Nephron progenitor cell (in vitro differentiated cells): ENCODE results near the gene SKIDA1.

ENCODE experiments used
- DNase-seq: peaks from one replicate; pipeline ENCODE4 v3.0.0; 2021
- H3K27ac Mint-ChIP-seq: 2 replicates; pipeline ENCODE4 v1.8.0; 2021; ENCODE audit warnings: mild to moderate bottlenecking, moderate library complexity, mixed read lengths
- H3K27me3 Mint-ChIP-seq: 2 replicates; pipeline ENCODE4 v1.8.0; 2021; ENCODE audit warnings: mild to moderate bottlenecking, low read depth, mixed read lengths; ENCODE audit not compliant: poor library complexity
- H3K36me3 Mint-ChIP-seq: 2 replicates; pipeline ENCODE4 v1.8.0; 2021; ENCODE audit warnings: low read depth, mixed read lengths
- H3K4me1 Mint-ChIP-seq: 2 replicates; pipeline ENCODE4 v1.8.0; 2021; ENCODE audit warnings: mixed read lengths
- H3K4me3 Mint-ChIP-seq: 2 replicates; pipeline ENCODE4 v1.8.0; 2021; ENCODE audit warnings: mild to moderate bottlenecking, moderate library complexity, mixed read lengths
- H3K9me3 Mint-ChIP-seq: 2 replicates; pipeline ENCODE4 v1.8.0; 2021; ENCODE audit warnings: mild to moderate bottlenecking, moderate library complexity, mixed read lengths
- TF ChIP-seq, protein P1 (sequence below): fragments of 200-600 bp; sonication (generic); IDR thresholded peaks from 2 replicates; pipeline ENCODE4 v1.5.0; 2021; ENCODE audit warnings: antibody characterized with exemption

The SKIDA1 gene

DNA sequence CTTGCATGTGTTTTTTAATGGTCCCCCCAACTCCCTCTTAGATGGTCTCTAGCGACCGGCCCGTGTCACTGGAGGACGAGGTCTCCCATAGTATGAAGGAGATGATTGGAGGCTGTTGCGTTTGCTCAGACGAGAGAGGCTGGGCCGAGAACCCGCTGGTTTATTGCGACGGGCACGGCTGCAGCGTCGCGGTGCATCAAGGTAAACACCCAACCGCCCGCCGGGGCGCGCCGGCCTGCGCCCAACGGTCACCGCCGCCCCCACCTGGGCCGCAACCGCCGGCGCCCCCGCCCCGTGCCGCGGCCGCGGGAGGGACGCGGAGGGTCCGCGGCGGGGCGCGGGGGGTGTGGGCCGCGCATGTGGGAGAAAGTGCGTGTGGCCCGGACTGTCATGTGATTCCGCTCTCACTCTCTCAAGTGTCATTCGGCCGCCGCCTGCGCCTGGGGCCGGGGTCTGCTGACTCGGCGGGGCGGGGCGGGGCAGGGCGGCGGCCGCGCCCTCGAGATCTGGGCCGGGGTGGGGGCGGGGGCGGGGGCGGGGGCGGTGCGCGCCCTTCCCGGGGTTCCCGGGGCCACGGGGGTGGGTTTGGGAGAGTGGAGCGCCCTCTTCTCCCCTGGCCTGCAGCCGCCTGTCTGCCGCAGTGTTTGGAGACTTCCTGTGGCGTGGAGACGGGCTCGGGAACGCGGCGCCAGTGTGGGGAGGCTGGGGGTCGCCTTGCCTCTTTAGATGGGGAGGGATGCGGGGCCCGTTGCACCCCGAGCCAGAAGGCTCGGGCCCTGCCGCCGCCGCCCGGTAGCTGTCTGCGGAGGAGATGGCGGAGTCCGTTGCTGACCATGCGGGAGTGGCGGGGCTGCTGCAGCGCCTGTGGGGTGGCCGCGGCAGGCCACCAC, 9.4 kb upstream of the SKIDA1 start:
- Mint-ChIP-seq H3K27ac (peak overlapping the region; percentile 68), H3K4me3 (peak overlapping the region; percentile 87), H3K27me3 (peaks cover 3% of the 10 kb centered on the region), H3K4me1 (peaks cover 56% of the 10 kb centered on the region), H3K36me3 (peaks cover 16% of the 10 kb centered on the region), H3K9me3 (no peaks in the 10 kb centered on the region)
- peak; percentile 77 for DNase-seq
- TF ChIP-seq, protein P1, sequence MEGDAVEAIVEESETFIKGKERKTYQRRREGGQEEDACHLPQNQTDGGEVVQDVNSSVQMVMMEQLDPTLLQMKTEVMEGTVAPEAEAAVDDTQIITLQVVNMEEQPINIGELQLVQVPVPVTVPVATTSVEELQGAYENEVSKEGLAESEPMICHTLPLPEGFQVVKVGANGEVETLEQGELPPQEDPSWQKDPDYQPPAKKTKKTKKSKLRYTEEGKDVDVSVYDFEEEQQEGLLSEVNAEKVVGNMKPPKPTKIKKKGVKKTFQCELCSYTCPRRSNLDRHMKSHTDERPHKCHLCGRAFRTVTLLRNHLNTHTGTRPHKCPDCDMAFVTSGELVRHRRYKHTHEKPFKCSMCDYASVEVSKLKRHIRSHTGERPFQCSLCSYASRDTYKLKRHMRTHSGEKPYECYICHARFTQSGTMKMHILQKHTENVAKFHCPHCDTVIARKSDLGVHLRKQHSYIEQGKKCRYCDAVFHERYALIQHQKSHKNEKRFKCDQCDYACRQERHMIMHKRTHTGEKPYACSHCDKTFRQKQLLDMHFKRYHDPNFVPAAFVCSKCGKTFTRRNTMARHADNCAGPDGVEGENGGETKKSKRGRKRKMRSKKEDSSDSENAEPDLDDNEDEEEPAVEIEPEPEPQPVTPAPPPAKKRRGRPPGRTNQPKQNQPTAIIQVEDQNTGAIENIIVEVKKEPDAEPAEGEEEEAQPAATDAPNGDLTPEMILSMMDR, result no peak

DNA sequence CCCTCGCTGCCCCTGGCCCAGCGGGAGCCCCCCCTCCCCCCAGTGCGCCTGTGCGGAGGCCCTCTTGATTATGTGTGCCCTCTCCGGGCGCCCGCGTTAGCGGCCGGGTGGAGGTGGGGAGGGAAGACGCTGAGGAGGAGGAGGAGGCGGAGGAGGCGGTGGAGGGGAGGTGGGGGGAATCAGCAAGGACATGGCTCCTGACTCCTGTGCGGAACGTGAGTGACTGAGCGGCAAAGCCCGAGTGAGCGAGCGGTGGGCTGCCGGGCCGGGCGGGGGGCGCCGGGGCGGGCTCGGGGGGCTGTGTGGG, 8.8 kb upstream of the SKIDA1 start:
- DNase-seq, result no peak
- Mint-ChIP-seq H3K9me3 (no peaks in the 10 kb centered on the region), H3K36me3 (peaks cover 16% of the 10 kb centered on the region), H3K27me3 (no peaks in the 10 kb centered on the region), H3K27ac (peak overlapping the region; percentile 68), H3K4me3 (peak overlapping the region; percentile 87), H3K4me1 (peaks cover 61% of the 10 kb centered on the region)
- TF ChIP-seq, protein P1, result no peak

DNA sequence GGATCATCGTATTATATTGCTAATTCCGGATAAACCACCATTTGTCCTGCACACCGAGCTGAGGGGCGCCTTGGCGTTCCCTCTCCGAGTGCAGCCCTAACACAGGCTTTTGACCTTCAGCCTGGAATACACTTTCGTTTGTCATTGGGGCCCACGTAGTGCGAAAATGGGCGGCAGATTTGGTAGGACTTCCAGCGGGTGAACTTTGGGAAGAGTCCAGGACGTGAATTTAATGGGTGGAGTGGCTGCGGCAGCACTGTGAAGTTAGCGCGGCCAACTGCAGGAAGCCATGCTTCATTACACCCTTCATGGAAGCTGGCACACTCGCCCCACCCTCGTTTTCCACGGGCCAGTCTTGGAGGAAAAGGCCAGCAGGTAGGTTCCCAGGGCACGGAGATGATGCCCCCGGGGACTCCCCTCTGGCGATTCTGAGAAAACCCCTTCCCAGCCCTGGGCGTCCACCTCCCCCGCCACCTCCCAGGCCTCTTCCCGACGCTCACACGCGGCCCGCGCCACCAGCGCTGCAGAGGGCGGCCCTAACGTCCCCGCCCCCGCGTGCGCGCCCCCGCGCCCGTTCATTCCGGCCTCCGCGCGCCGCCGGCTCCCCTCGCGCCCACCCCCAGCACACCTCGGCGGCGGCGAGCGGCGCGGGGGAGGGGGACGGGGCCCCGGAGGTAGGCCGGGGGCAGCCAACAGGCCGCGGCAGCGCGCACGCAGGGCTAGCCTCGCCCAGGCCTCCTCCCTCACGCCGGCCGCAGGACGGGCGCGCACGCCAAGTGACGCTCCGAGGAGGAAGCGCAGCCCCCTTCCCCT, 8.2 kb upstream of the SKIDA1 start, which contains the start of gene MLLT10:
MLLT10 (plus strand) TSS at position 766 of the 813 bp plus-strand sequence. CDS start 413 bp downstream, outside the sequence.
- DNase-seq, result peak; percentile 93
- H3K4me3 Mint-ChIP-seq, result peak within 1 kb of the TSS; percentile 91
- H3K4me1 Mint-ChIP-seq, result peaks cover 65% of the 10 kb centered on the region
- no peaks in the 10 kb centered on the region for H3K9me3 Mint-ChIP-seq
- no peaks in the 10 kb centered on the region for H3K27me3 Mint-ChIP-seq
- TF ChIP-seq, protein P1, result no peak
- peaks cover 11% of the 10 kb centered on the region for H3K36me3 Mint-ChIP-seq
- peak within 1 kb of the TSS; percentile 100 for H3K27ac Mint-ChIP-seq

DNA sequence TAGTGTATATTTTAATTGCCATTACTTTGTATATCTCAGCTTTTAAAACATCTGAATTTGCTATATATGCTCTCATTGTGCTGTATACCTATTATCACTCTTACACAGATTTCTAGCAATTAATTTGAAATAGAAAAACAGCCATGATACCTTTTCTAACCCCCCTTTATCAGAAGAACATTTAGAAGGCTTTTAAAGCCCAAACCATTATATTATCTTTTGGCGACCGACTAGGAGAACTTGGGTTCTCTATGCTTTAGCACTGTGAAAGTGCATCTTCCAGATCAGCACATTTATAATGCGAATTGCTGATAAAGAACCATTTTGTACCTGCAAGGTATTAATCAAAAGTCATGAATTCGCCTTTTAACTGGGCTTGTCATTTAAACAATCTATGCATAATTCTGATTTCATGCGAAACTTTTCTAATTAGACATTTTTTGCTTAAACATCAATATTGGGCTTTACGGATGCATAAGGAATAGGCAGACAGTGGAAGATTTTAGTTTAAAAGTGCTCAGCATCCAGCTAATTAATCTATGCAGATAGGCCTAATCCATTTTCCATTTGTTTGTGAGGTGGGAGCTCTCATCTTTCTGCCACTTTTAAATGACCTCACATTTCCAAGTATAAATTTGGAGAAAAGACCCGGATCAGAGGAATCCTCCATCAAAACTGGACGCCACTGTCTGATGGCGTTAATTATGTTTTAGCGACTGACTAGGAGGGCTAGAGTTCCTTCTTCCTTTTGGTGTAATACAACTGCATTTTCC, 7.4 kb upstream of the SKIDA1 start:
- H3K9me3 Mint-ChIP-seq, result no peaks in the 10 kb centered on the region
- peak overlapping the region; percentile 91 for H3K4me3 Mint-ChIP-seq
- peaks cover 70% of the 10 kb centered on the region for H3K4me1 Mint-ChIP-seq
- DNase-seq, result no peak
- no peaks in the 10 kb centered on the region for H3K27me3 Mint-ChIP-seq
- peaks cover 7% of the 10 kb centered on the region for H3K36me3 Mint-ChIP-seq
- H3K27ac Mint-ChIP-seq, result peak overlapping the region; percentile 100
- TF ChIP-seq, protein P1, result no peak

DNA sequence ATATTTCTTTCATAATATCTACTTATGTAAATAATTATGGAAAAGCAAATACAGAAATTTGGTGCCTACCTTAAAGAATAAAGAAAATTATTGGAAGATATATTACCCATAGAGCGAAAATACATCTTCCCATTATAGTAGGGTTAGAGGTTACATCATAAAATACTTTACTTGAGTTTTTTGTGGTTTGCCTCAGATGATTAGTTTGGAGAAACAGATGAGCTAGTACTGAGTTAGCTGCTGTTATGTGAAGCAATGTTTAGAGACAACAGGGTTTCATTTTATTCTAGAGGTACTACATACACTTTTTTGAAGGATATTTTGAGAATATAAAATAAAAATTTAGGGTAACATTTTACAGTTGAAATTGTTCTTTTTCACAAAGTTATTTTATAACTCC, 5.7 kb upstream of the SKIDA1 start:
- Mint-ChIP-seq H3K27ac (no peak overlapping the region), H3K4me3 (no peak overlapping the region), H3K4me1 (peaks cover 61% of the 10 kb centered on the region), H3K9me3 (no peaks in the 10 kb centered on the region), H3K27me3 (no peaks in the 10 kb centered on the region), H3K36me3 (no peaks in the 10 kb centered on the region)
- DNase-seq, result no peak
- TF ChIP-seq, protein P1, result no peak
